Measurements from ENCODE around the gene SP2. TPM values are rescaled to one million over a fixed set of nuclear protein-coding genes. Genes with fewer than 3 reads are reported as not detected.
A peak's percentile ranks its signal among the peaks of the same experiment; 100 is the strongest.

SP2 gene
- total RNA-seq, 1 donor from 2014 or later = 198 TPM

DNA sequence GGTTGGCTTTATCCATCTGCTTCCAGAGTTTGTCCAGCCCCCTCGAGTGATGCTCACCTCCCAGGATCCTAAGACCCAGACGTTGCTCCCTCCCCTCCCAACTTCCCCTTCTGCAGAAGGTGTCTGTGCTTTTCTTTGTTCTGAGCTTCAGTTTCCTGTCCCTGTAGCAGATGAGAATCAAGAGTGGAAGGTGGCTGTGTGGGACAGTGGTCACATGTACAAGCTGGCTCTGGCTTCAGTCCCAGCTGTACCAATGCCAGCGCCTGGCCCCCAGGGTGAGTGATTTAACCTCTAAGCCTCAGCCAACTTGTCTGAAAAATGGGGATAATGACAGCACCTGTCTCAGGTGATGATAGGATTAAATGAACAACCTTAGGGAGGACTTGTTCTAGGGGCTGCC lies 53.9 kb downstream of the SP2 start:
- no peaks in the 10 kb centered on the region for H3K27me3 ChIP-seq
- H3K4me3 ChIP-seq = peak overlapping the region in 1 of 2 donors; percentile 59
- DNase-seq (ENCODE audit: low spot score in 2 of 2) = no peak
- H3K27ac ChIP-seq = no peak overlapping the region
- intact Hi-C loops (cut with DNase I) = loop anchor here (1.0 to 10.0 kb wide), 3 partner anchors 20 to 155 kb away; partner anchors contain the start of genes CBX1 and SNX11
- peaks cover 0 to 18% of the 10 kb centered on the region in 2 donors for H3K36me3 ChIP-seq
- TF ChIP-seq, protein P1, sequence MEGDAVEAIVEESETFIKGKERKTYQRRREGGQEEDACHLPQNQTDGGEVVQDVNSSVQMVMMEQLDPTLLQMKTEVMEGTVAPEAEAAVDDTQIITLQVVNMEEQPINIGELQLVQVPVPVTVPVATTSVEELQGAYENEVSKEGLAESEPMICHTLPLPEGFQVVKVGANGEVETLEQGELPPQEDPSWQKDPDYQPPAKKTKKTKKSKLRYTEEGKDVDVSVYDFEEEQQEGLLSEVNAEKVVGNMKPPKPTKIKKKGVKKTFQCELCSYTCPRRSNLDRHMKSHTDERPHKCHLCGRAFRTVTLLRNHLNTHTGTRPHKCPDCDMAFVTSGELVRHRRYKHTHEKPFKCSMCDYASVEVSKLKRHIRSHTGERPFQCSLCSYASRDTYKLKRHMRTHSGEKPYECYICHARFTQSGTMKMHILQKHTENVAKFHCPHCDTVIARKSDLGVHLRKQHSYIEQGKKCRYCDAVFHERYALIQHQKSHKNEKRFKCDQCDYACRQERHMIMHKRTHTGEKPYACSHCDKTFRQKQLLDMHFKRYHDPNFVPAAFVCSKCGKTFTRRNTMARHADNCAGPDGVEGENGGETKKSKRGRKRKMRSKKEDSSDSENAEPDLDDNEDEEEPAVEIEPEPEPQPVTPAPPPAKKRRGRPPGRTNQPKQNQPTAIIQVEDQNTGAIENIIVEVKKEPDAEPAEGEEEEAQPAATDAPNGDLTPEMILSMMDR (IDR thresholded peaks at IDR 0.05) = no peak
- H3K9me3 ChIP-seq = no peaks in the 10 kb centered on the region
- peaks cover 3 to 11% of the 10 kb centered on the region in 2 donors for H3K4me1 ChIP-seq

GRCh38 chr17:47950448-47950847 lies 54.4 kb downstream of the SP2 start:
- no peaks in the 10 kb centered on the region for H3K9me3 ChIP-seq
- DNase-seq (ENCODE audit: low spot score in 2 of 2) = no peak
- peaks cover 3 to 11% of the 10 kb centered on the region in 2 donors for H3K4me1 ChIP-seq
- no peaks in the 10 kb centered on the region for H3K27me3 ChIP-seq
- H3K4me3 ChIP-seq = no peak overlapping the region
- intact Hi-C loops (cut with DNase I) = no loop called here
- peaks cover 0 to 18% of the 10 kb centered on the region in 2 donors for H3K36me3 ChIP-seq
- no peak overlapping the region for H3K27ac ChIP-seq
- TF ChIP-seq, protein P1 (IDR thresholded peaks at IDR 0.05) = no peak

GRCh38 chr17:47952171-47953021 lies 56.4 kb downstream of the SP2 start:
- no peak overlapping the region for H3K27ac ChIP-seq

GRCh38 chr17:47953909-47954308 lies 57.9 kb downstream of the SP2 start:
- Histone ChIP-seq H3K9me3 (no peaks in the 10 kb centered on the region), H3K27ac (no peak overlapping the region), H3K36me3 (no peaks in the 10 kb centered on the region), H3K27me3 (no peaks in the 10 kb centered on the region), H3K4me1 (peaks cover 3 to 5% of the 10 kb centered on the region in 2 donors), H3K4me3 (no peak overlapping the region)
- intact Hi-C loops (cut with DNase I) = no loop called here
- no peak for DNase-seq (ENCODE audit: low spot score in 2 of 2)
- TF ChIP-seq, protein P1 (IDR thresholded peaks at IDR 0.05) = no peak

More at GRCh38 chr17:47952171-47953021, 56.4 kb downstream of the SP2 start:
- no peak for DNase-seq (ENCODE audit: low spot score in 2 of 2)
- H3K9me3 ChIP-seq = no peaks in the 10 kb centered on the region
- H3K4me3 ChIP-seq = no peak overlapping the region
- H3K36me3 ChIP-seq = peaks cover 0 to 10% of the 10 kb centered on the region in 2 donors
- intact Hi-C loops (cut with DNase I) = no loop called here
- no peaks in the 10 kb centered on the region for H3K27me3 ChIP-seq
- TF ChIP-seq, protein P1 (IDR thresholded peaks at IDR 0.05) = no peak
- peaks cover 3 to 9% of the 10 kb centered on the region in 2 donors for H3K4me1 ChIP-seq

GRCh38 chr17:47955497-47956461 lies 59.7 kb downstream of the SP2 start:
- TF ChIP-seq, protein P1 (IDR thresholded peaks at IDR 0.05) = no peak
- DNase-seq (ENCODE audit: low spot score in 2 of 2) = no peak
- Histone ChIP-seq H3K36me3 (no peaks in the 10 kb centered on the region), H3K9me3 (no peaks in the 10 kb centered on the region), H3K27ac (no peak overlapping the region), H3K27me3 (no peaks in the 10 kb centered on the region), H3K4me3 (no peak overlapping the region), H3K4me1 (no peaks in the 10 kb centered on the region)
- intact Hi-C loops (cut with DNase I) = no loop called here

Data from ascending aorta (tissue), 2 donors.